ENCODE measurements around the gene IL1RL2.

Gene IL1RL2

GRCh38 chr2:102177814-102178478, 8.9 kb upstream of the IL1RL2 start:
- H3K4me3 ChIP-seq (ENCODE audit: low read depth, low read length) = no peak overlapping the region
- TF ChIP-seq, protein P1, sequence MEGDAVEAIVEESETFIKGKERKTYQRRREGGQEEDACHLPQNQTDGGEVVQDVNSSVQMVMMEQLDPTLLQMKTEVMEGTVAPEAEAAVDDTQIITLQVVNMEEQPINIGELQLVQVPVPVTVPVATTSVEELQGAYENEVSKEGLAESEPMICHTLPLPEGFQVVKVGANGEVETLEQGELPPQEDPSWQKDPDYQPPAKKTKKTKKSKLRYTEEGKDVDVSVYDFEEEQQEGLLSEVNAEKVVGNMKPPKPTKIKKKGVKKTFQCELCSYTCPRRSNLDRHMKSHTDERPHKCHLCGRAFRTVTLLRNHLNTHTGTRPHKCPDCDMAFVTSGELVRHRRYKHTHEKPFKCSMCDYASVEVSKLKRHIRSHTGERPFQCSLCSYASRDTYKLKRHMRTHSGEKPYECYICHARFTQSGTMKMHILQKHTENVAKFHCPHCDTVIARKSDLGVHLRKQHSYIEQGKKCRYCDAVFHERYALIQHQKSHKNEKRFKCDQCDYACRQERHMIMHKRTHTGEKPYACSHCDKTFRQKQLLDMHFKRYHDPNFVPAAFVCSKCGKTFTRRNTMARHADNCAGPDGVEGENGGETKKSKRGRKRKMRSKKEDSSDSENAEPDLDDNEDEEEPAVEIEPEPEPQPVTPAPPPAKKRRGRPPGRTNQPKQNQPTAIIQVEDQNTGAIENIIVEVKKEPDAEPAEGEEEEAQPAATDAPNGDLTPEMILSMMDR (IDR thresholded peaks at IDR 0.05; ENCODE audit: low read depth, low read length) = no peak

DNA sequence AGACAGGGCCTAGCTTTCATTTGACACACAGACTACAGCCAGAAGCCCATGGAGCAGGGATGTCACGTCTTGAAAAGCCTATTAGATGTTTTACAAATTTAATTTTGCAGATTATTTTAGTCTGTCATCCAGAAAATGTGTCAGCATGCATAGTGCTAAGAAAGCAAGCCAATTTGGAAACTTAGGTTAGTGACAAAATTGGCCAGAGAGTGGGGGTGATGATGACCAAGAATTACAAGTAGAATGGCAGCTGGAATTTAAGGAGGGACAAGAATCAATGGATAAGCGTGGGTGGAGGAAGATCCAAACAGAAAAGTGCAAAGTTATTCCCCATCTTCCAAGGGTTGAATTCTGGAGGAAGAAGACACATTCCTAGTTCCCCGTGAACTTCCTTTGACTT, 7.8 kb upstream of the IL1RL2 start:
- H3K4me3 ChIP-seq (ENCODE audit: low read depth, low read length) = no peak overlapping the region
- TF ChIP-seq, protein P1 (IDR thresholded peaks at IDR 0.05; ENCODE audit: low read depth, low read length) = no peak

DNA sequence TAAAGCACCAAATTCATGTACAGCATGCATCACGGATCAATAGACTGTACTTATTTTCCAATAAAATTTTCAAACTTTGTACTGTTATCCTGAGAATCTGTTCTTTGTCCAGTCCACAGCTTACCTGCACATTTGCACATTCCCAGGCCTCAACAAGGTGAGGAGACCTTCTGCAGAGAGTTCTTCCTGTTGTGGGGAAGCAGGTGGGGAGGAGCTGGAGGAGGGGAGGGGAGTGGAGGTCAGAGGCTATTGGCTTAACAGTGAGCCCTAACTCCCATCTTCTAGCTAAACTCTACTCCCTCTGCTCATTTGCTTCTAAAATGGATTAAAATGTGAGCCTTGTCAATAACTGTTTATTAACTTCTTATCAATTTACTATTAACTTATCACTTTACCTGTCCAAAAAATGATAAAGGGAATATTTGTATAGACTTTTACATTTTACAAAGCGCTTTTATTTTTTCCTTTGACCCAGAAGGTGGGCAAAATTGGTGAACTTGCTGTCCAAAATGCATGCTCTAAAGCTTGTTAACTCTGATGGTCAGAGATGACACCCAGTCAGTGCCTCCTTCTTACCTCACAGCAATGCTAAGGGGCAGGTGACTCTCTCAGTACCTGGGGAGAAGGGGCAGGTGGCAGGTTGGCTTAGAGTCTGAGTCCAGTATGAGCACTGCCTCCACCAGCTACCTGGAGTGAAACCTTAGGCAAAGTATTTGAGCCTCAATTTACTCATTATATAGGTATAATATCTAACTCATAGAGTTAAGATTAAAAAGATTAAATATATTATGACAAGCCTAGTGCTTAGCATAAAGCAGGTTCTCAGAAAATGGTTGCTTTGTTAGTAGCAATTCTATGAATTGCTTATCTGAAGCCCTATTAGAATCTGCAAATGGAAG, 6.8 kb upstream of the IL1RL2 start:
- H3K4me3 ChIP-seq (ENCODE audit: low read depth, low read length) = no peak overlapping the region
- TF ChIP-seq, protein P1 (IDR thresholded peaks at IDR 0.05; ENCODE audit: low read depth, low read length) = no peak

- H3K4me3 ChIP-seq (ENCODE audit: low read depth, low read length) = no peak overlapping the region
- TF ChIP-seq, protein P1 (IDR thresholded peaks at IDR 0.05; ENCODE audit: low read depth, low read length) = no peak
Measured at GRCh38 chr2:102180687-102180999, 6.2 kb upstream of the IL1RL2 start.

DNA sequence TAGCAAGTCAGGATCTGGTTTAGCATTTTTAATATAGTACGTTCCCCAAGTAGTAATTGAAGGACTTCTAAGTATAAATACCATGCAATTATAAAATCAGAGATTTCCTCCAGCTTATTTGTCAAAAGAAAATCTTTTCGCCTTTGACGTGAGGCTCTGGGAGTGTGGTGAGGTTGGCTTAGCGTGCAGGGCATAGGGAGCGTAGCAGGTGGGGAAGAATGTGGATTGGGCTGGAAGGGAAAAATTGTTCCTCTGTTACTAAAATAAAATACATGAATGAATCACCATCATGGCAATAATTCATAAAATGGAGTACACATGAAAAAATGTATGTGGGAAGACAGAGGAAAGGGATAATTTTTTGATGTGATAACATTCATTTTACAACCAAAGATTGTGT, 5.4 kb upstream of the IL1RL2 start:
- TF ChIP-seq, protein P1 (IDR thresholded peaks at IDR 0.05; ENCODE audit: low read depth, low read length) = no peak
- H3K4me3 ChIP-seq (ENCODE audit: low read depth, low read length) = no peak overlapping the region

GRCh38 chr2:102181919-102182635, 4.7 kb upstream of the IL1RL2 start:
- H3K4me3 ChIP-seq (ENCODE audit: low read depth, low read length) = no peak overlapping the region
- TF ChIP-seq, protein P1 (IDR thresholded peaks at IDR 0.05; ENCODE audit: low read depth, low read length) = no peak
